G401.6 (cell line): Measurements from ENCODE around the gene CDKN1C.

Experiments used
- FAIRE-seq: peaks from 2 replicates; lab custom pipeline; 2012; peaks lifted over from hg19 to GRCh38; lab: Jason Lieb, UNC

Gene CDKN1C

DNA sequence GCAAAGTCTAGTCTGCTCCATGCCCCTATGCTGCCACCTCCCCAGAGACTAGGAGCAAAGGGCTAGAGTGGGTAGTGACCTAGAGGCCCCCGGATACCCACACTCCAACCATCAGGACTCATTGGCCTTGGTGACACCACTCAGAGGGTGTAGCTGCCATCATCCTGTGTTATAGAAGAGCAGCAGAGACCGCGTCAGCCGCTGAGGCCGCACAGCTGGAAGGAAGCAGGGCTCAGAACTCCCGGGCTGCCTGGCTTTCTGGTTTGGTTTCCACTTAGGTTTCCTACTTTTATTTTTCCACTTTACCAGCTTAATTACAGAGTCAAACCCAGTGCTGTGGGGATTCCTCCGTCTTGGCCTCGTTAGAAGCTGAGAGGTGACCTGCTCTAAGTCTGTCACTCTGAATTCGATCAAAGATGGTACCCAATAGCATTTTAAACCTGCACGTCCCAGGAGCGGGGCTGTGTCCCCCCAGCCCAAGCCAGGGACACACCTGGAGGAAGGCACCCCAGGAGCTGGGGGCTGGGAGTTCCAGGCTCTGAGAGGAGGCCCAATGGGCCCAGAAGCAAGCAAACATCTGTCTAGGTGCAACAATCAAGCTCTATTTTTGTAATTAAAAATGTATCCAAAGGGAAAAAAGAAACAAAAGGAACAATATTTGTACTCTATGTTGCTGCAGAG is 2.1 kb upstream of the CDKN1C start:
- FAIRE-seq, result no peak

GRCh38 chr11:2886936-2887335 is 1.4 kb upstream of the CDKN1C start:
- no peak for FAIRE-seq

DNA sequence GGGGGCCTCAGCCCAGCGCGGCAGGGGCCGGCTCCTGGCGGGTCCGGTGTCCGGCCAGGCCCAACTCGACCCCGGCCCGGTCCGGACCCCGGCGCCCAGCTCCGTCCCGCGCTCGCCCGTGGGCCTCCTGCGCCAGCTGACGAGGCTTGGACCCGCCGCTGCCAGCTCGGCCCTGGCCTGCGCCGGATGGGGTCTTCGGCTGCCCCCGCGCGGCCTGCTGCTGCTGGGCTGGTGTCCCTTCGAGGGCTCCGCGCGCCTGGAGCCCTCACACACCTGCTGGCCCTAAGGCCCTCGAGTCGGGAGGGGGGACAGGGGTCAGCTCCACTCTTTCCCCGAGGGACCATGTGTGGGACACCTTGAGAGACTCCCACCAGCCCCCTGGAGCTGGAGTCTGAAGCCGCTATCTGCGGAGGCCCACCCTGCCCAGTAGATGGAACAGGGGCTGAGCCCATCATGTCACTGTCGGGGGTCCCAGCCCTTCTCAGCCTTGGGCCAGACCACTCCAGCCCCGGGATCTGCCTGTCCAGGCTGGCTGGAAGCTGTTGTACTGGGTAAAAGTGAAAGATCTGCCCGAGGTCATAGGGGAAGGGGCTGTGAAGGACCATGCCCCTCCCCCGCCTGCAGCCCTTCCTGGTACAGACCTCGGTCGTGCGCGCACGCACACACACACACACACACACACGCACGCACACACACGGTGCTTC is 768 bp upstream of the CDKN1C start:
- no peak for FAIRE-seq

GRCh38 chr11:2885017-2885677 is 428 bp downstream of the CDKN1C start:
- FAIRE-seq, result no peak

- no peak for FAIRE-seq
Observed at GRCh38 chr11:2883979-2884815, 1.4 kb downstream of the CDKN1C start.

GRCh38 chr11:2883640-2883978 is 2.0 kb downstream of the CDKN1C start:
- no peak for FAIRE-seq

- no peak for FAIRE-seq
Observed at GRCh38 chr11:2882396-2883110, 3.0 kb downstream of the CDKN1C start.

DNA sequence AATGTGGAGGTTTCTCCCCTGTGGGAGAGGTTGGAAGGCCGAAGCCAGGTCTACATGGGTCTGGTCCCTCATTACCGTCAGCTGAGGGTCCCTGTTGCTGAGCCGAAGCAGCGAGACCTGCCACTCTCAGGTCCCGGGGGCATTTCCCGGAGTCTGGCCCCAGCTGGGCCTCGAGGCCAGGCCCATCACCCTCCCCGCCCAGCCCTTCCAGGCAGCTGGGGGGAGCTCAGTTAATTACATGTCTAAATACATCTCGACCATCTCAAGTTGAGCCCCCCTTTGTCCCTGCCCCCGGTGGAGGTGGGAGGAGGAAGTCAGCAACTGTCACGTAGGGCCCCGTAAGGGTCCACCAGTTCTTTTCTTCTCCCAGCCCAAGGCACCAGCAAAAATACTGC is 3.6 kb downstream of the CDKN1C start:
- FAIRE-seq, result no peak

DNA sequence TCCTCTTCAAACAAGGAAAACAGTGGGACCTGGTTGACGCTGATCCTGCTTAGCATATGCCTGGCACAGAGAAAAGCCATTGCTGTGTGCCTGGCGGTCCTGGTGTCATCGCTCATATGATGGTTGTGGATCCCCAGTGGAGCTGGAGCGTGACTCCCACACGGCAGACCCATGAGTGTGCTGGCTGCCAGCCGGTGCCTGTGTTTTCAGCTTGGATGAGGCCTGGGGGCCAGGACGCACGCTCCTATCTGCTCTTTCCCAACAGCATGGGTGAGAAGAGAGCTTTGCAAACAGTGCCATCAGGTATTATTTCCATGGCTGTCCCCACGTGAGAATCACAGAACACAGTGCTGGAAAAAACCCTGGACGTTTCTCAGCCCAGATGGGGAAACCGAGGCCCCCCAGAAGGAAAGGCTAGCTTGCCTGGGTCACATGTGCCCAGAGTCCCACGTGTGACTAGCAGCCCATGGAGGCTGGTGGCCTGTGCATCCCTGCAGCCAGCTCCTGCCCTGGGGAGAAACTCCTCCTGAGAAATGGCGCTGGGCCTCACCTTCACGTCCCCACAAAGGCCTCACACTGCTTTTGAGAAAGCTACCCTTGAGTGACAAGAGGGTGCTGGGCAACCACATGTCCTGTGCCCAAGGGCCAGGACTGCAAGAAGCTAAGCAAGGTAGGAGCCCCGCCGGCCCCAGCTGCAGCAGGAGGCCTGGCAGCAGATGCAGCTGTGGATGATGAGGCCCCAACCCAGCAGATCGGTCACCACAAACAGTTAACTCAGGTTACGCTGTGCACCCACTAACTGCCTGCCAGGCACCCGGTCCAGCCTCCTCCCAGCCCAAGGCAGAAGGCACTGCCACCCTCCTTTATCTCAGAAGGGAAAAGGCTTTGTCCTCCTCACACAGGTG is 4.2 kb downstream of the CDKN1C start:
- no peak for FAIRE-seq

GRCh38 chr11:2880646-2881045 is 4.9 kb downstream of the CDKN1C start:
- no peak for FAIRE-seq

GRCh38 chr11:2878782-2879181 is 6.8 kb downstream of the CDKN1C start:
- no peak for FAIRE-seq

DNA sequence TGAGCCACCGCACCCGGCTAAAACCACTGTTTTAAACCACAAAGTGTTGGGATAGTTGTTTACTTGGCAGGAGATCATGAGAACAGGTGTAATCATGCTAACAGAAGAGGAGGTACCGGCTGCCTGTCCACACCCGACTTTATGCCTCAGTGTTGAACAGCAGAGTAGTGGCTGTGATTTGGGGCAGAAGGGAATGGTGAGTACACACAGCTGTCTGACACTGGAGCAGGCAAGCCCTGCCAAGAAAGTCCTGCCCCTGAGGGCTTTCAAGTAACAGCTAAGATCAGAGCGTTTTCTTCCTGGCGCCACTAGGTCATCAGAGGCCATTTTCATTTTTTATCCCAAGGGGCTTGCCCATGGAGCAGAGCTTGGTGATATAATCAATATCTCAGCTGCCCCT is 8.1 kb downstream of the CDKN1C start:
- FAIRE-seq, result no peak

GRCh38 chr11:2874963-2875362 is 10.6 kb downstream of the CDKN1C start:
- no peak for FAIRE-seq

DNA sequence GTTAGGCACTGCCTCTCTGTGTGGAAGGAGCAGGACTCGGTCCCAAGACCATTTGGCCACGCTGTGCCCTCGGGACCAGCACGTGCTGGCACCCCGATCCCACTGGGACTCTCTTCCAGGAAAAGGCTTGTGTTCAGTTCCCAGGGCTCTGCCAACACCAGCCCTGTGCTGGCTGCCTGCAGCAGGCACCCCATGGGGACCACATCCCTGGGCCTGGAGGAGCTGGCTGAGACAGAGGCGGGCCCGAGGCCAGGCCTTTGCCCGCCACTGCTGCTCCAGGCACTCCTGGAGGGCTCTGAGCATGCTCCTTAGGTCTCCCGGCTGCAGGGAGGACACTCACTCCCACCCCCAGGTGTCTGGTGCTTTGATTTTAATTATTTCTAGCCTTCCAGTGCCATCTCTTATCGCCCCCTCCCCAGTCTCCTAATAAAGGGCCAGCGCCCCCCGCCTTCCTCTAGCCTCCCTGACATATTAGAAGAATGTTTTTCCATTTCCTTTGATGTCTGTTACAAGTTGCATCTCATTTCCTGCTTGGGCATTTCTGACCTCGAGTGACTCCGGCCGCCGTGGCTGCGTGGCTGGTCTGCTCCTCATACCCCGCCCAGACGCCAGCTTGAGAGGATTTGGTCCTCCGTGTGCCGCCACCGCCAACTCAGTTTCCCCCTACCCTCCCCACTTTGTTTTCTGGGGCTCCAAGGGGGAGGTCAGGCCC is 14.4 kb downstream of the CDKN1C start:
- FAIRE-seq, result no peak

- no peak for FAIRE-seq
Observed at GRCh38 chr11:2870460-2870859, 15.1 kb downstream of the CDKN1C start.

- no peak for FAIRE-seq
Observed at GRCh38 chr11:2869561-2870427, 15.8 kb downstream of the CDKN1C start.

GRCh38 chr11:2869134-2869526 is 16.4 kb downstream of the CDKN1C start:
- no peak for FAIRE-seq

DNA sequence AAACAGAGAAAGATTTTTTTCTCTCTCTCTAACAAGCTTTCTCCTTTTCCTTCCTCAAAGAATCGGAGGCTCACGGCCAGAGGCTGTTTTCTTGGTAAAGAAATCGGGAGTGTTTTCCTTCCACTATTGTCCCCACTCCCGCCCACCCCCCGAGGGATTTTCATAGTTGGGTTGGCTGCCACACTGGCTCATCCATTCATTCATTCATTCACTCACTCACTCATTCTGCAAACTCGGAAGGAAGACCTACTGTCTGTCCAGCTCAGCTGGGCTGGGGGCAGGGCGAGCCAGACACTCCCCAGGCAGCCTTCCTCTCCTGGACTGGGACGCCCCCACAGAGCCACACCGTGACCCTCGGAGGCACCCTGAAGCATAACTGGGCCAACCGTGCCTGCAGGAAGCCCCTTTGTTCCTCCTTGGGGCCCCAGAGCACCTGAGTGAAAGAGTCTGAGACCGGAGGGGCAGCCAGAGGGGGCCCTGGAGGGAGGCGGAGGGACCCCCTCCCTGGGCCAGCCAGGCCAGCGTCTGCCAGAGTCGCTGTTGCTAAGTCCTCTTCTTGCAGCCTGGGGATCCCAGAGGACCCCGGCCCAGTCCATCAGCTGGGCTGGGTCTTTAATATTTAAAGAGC is 17.0 kb downstream of the CDKN1C start:
- FAIRE-seq, result no peak
